ENCODE results near the gene ZNF608.

ZNF608 gene

GRCh38 chr5:124754206-124754927, 7.9 kb upstream of the ZNF608 start:
- no peak for ATAC-seq (ENCODE audit: low read depth)
- H3K4me1 ChIP-seq (ENCODE audit: insufficient read depth, poor library complexity, severe bottlenecking) = no peaks in the 10 kb centered on the region
- no peak overlapping the region for H3K4me3 ChIP-seq (ENCODE audit: severe bottlenecking)
- H3K27ac ChIP-seq (ENCODE audit: poor library complexity, severe bottlenecking) = no peak overlapping the region
- DNase-seq (ENCODE audit: low spot score) = no peak
- H3K36me3 ChIP-seq (ENCODE audit: low read depth) = no peaks in the 10 kb centered on the region
- no peaks in the 10 kb centered on the region for H3K9me3 ChIP-seq (ENCODE audit: severe bottlenecking)
- no peak for TF ChIP-seq CTCF (IDR thresholded peaks at IDR 0.05; ENCODE audit: poor library complexity, severe bottlenecking)
- H3K27me3 ChIP-seq (ENCODE audit: insufficient read depth, poor library complexity, severe bottlenecking) = no peaks in the 10 kb centered on the region

- no peak for TF ChIP-seq CTCF (IDR thresholded peaks at IDR 0.05; ENCODE audit: poor library complexity, severe bottlenecking)
- no peak overlapping the region for H3K4me3 ChIP-seq (ENCODE audit: severe bottlenecking)
- ATAC-seq (ENCODE audit: low read depth) (no peak), DNase-seq (ENCODE audit: low spot score) (no peak)
- H3K27me3 ChIP-seq (ENCODE audit: insufficient read depth, poor library complexity, severe bottlenecking) = no peaks in the 10 kb centered on the region
- H3K4me1 ChIP-seq (ENCODE audit: insufficient read depth, poor library complexity, severe bottlenecking) = no peaks in the 10 kb centered on the region
- no peaks in the 10 kb centered on the region for H3K36me3 ChIP-seq (ENCODE audit: low read depth)
- no peak overlapping the region for H3K27ac ChIP-seq (ENCODE audit: poor library complexity, severe bottlenecking)
- no peaks in the 10 kb centered on the region for H3K9me3 ChIP-seq (ENCODE audit: severe bottlenecking)
Measured at GRCh38 chr5:124752854-124753720, 6.6 kb upstream of the ZNF608 start.

- H3K4me1 ChIP-seq (ENCODE audit: insufficient read depth, poor library complexity, severe bottlenecking) = peaks cover 3% of the 10 kb centered on the region
- TF ChIP-seq CTCF (IDR thresholded peaks at IDR 0.05; ENCODE audit: poor library complexity, severe bottlenecking) = no peak
- H3K27ac ChIP-seq (ENCODE audit: poor library complexity, severe bottlenecking) = no peak overlapping the region
- H3K9me3 ChIP-seq (ENCODE audit: severe bottlenecking) = no peaks in the 10 kb centered on the region
- ATAC-seq (ENCODE audit: low read depth) = no peak
- H3K4me3 ChIP-seq (ENCODE audit: severe bottlenecking) = no peak overlapping the region
- no peak for DNase-seq (ENCODE audit: low spot score)
- H3K36me3 ChIP-seq (ENCODE audit: low read depth) = no peaks in the 10 kb centered on the region
- H3K27me3 ChIP-seq (ENCODE audit: insufficient read depth, poor library complexity, severe bottlenecking) = peaks cover 3% of the 10 kb centered on the region
Measured at GRCh38 chr5:124751031-124751430, 4.6 kb upstream of the ZNF608 start.

GRCh38 chr5:124748687-124749594, 2.5 kb upstream of the ZNF608 start:
- peak overlapping the region; percentile 41 for H3K27ac ChIP-seq (ENCODE audit: poor library complexity, severe bottlenecking)
- H3K27me3 ChIP-seq (ENCODE audit: insufficient read depth, poor library complexity, severe bottlenecking) = peaks cover 9% of the 10 kb centered on the region
- H3K4me3 ChIP-seq (ENCODE audit: severe bottlenecking) = peak overlapping the region; percentile 36
- no peaks in the 10 kb centered on the region for H3K36me3 ChIP-seq (ENCODE audit: low read depth)
- H3K9me3 ChIP-seq (ENCODE audit: severe bottlenecking) = no peaks in the 10 kb centered on the region
- TF ChIP-seq CTCF (IDR thresholded peaks at IDR 0.05; ENCODE audit: poor library complexity, severe bottlenecking) = no peak
- peak; percentile 86 for ATAC-seq (ENCODE audit: low read depth)
- H3K4me1 ChIP-seq (ENCODE audit: insufficient read depth, poor library complexity, severe bottlenecking) = peaks cover 14% of the 10 kb centered on the region
- DNase-seq (ENCODE audit: low spot score) = no peak

Data from RWPE2 (cell line).